ENCODE data around the gene CGB5.
"Not testable (repeated sequence)": the region's sequence is repeated elsewhere in the genome, so short reads cannot be mapped to it uniquely, and the experiment has no call there.

GRCh38 chr19:49049011-49049410, 5.4 kb downstream of the CGB5 start, which contains the start of gene CGB8:
- TF ChIP-seq EZH2 (IDR thresholded peaks at IDR 0.05; ENCODE audit: borderline replicate concordance, insufficient read depth, low read length, poor library complexity, severe bottlenecking); CTCF (IDR thresholded peaks at IDR 0.05; ENCODE audit: poor library complexity, severe bottlenecking); TAF1 (IDR thresholded peaks at IDR 0.05; ENCODE audit: low read depth); EP300 (conservative IDR thresholded peaks at IDR 0.05; ENCODE audit: poor library complexity, severe bottlenecking); POLR2AphosphoS5 (IDR thresholded peaks at IDR 0.05); MXI1 (conservative IDR thresholded peaks at IDR 0.05; ENCODE audit: poor library complexity, severe bottlenecking); RAD21 (conservative IDR thresholded peaks at IDR 0.05): not testable (repeated sequence)

All from neural cell (in vitro differentiated cells).